Glutamatergic neuron (in vitro differentiated cells): ENCODE data around the gene GALR1. TPM values are rescaled to one million over a fixed set of nuclear protein-coding genes. Genes with fewer than 3 reads are reported as not detected.

Source experiments
- DNase-seq: peaks from one replicate; pipeline ENCODE4 v3.0.0; 2022
- H3K27ac Mint-ChIP-seq: one replicate; pipeline ENCODE4 v1.8.0; 2020; ENCODE audit warnings: mild to moderate bottlenecking, mixed read lengths, inconsistent platforms; ENCODE audit not compliant: unreplicated experiment
- H3K27me3 Mint-ChIP-seq: one replicate; pipeline ENCODE4 v1.8.0; 2020; ENCODE audit warnings: mild to moderate bottlenecking, moderate library complexity, mixed read lengths, inconsistent platforms; ENCODE audit not compliant: unreplicated experiment
- H3K36me3 Mint-ChIP-seq: one replicate; pipeline ENCODE4 v1.8.0; 2020; ENCODE audit warnings: mild to moderate bottlenecking, mixed read lengths, inconsistent platforms; ENCODE audit not compliant: unreplicated experiment
- H3K4me1 Mint-ChIP-seq: one replicate; pipeline ENCODE4 v1.8.0; 2020; ENCODE audit warnings: mild to moderate bottlenecking, low read depth, mixed read lengths, inconsistent platforms; ENCODE audit not compliant: unreplicated experiment
- H3K4me3 Mint-ChIP-seq: one replicate; pipeline ENCODE4 v1.8.0; 2020; ENCODE audit warnings: mild to moderate bottlenecking, mixed read lengths, inconsistent platforms; ENCODE audit not compliant: unreplicated experiment
- H3K9me3 Mint-ChIP-seq: one replicate; pipeline ENCODE4 v1.8.0; 2020; ENCODE audit warnings: mild to moderate bottlenecking, moderate library complexity, mixed read lengths, inconsistent platforms; ENCODE audit not compliant: unreplicated experiment
- CTCF ChIP-seq: fragments of 200-600 bp; sonication (generic); IDR thresholded peaks from one replicate; pipeline ENCODE4 v1.5.0; 2021; ENCODE audit not compliant: partially characterized antibody, unreplicated experiment
- total RNA-seq: library from RNA; stranded (reverse); fragmentation: NEBNext Ultra II Directional; extraction: Animal tissue kit (Norgen Biotek cat#: 25700); gene quantifications from one replicate; pipeline ENCODE4 v1.2.1, GENCODE V29; 2021; ENCODE audit not compliant: unreplicated experiment

The GALR1 gene
- total RNA-seq, 1 donor from 2014 or later, result 0.49 TPM

- no peak for TF ChIP-seq CTCF
- H3K4me3 Mint-ChIP-seq, result no peak overlapping the region
- peaks cover 2% of the 10 kb centered on the region for H3K9me3 Mint-ChIP-seq
- peaks cover 3% of the 10 kb centered on the region for H3K27me3 Mint-ChIP-seq
- no peak for DNase-seq
- H3K36me3 Mint-ChIP-seq, result no peaks in the 10 kb centered on the region
- H3K27ac Mint-ChIP-seq, result no peak overlapping the region
- H3K4me1 Mint-ChIP-seq, result peaks cover 20% of the 10 kb centered on the region
These were observed 40.1 kb upstream of the GALR1 start for GRCh38 chr18:77209587-77209986.

GRCh38 chr18:77210249-77210648 lies 39.4 kb upstream of the GALR1 start:
- no peak overlapping the region for H3K4me3 Mint-ChIP-seq
- H3K4me1 Mint-ChIP-seq, result peaks cover 20% of the 10 kb centered on the region
- no peak for TF ChIP-seq CTCF
- H3K9me3 Mint-ChIP-seq, result peaks cover 2% of the 10 kb centered on the region
- no peak overlapping the region for H3K27ac Mint-ChIP-seq
- H3K36me3 Mint-ChIP-seq, result no peaks in the 10 kb centered on the region
- no peak for DNase-seq
- peaks cover 3% of the 10 kb centered on the region for H3K27me3 Mint-ChIP-seq

- Mint-ChIP-seq H3K4me1 (peaks cover 2% of the 10 kb centered on the region), H3K27ac (no peak overlapping the region), H3K36me3 (no peaks in the 10 kb centered on the region), H3K9me3 (no peaks in the 10 kb centered on the region), H3K27me3 (no peaks in the 10 kb centered on the region), H3K4me3 (no peak overlapping the region)
- DNase-seq, result no peak
- no peak for TF ChIP-seq CTCF
These were observed 31.0 kb upstream of the GALR1 start for GRCh38 chr18:77218642-77219041.

GRCh38 chr18:77220726-77221125 lies 28.9 kb upstream of the GALR1 start:
- Mint-ChIP-seq H3K36me3 (peaks cover 1% of the 10 kb centered on the region), H3K27me3 (no peaks in the 10 kb centered on the region), H3K27ac (no peak overlapping the region), H3K4me3 (no peak overlapping the region), H3K4me1 (peaks cover 2% of the 10 kb centered on the region), H3K9me3 (no peaks in the 10 kb centered on the region)
- no peak for DNase-seq
- TF ChIP-seq CTCF, result no peak

- Mint-ChIP-seq H3K27me3 (no peaks in the 10 kb centered on the region), H3K9me3 (no peaks in the 10 kb centered on the region), H3K4me1 (no peaks in the 10 kb centered on the region), H3K36me3 (peaks cover 11% of the 10 kb centered on the region), H3K4me3 (no peak overlapping the region), H3K27ac (no peak overlapping the region)
- DNase-seq, result no peak
- TF ChIP-seq CTCF, result no peak
These were observed 27.2 kb upstream of the GALR1 start for GRCh38 chr18:77222464-77222863.
